HT-29 (cell line): ENCODE data around the gene APBB1IP. TPM values are rescaled to one million over a fixed set of nuclear protein-coding genes. Genes with fewer than 3 reads are reported as not detected.
"Not testable (repeated sequence)": the region's sequence is repeated elsewhere in the genome, so short reads cannot be mapped to it uniquely, and the experiment has no call there.

Experiments used
- DNase-seq: peaks from one replicate; pipeline ENCODE4 v3.0.0-alpha.2; 2015; ENCODE audit warnings: low spot score
- total RNA-seq: library from RNA; depleted of rRNA; stranded (reverse); fragments of >200 nt; shearing (Covaris generic); gene quantifications from 2 replicates; pipeline ENCODE4 v1.2.3, GENCODE V29; 2014

APBB1IP gene
- total RNA-seq, 1 experiment from 2014 or later: not detected

DNA sequence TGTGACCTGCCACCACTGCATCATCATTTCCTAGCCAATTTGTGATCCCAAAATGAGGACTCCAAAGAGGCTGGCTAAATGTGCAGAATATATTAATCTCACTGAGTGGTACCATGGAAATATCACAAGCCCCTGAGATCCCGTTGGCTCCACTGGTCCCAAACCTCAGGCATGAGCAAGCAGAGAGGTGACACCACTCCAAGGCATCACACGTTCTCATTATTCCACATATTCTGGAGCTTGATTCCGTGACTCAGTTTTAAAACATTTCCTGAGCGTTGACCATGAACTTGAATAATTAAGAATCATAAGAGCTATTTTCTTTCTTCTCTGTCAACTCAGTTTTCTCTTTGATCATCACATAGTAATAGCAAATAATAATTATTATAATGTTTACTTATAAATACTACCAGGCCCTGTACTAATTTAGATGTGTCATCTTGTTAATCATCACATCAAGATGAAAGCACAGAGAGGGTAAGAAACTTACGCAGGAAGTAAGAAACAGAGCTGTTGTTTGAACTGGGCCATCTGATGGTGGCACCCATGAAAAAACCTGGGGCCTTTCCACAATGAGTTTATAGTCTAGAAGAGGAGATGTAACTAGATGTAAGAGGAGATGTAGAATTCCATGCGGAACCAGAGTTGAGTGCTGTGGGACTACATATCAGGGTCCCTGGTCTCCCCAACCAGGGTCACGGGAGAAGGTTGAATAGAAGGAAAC lies 3.5 kb downstream of the APBB1IP start:
- no peak for DNase-seq

DNA sequence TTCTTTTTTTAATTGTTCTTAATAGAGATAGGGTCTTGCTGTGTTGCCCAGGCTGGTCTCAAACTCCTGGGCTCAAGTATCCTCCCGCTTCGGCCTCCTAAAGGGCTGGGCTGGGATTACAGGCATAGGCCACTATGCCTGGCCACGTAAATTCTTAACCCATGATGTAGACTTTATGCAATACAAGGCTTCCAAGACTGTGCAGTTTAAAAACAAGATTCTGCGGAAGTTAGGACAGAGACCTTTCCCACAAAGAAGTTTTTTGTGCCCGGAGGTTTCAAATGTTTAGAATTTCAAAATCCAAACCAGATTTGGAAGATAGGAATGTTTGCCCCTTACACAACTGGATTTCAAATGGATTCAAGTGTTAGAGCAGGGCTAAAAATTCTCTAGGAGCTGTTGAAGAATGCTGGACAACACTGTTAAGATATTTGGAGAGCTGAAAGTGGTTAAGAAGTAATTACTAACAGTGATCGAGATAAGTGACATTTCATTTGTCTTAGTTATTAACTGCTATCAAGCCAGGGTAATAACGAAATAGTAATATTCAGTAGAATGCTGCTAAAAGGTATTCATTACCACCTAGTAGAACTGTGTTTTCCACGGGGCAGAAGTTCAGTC lies 7.4 kb downstream of the APBB1IP start:
- DNase-seq: no peak

DNA sequence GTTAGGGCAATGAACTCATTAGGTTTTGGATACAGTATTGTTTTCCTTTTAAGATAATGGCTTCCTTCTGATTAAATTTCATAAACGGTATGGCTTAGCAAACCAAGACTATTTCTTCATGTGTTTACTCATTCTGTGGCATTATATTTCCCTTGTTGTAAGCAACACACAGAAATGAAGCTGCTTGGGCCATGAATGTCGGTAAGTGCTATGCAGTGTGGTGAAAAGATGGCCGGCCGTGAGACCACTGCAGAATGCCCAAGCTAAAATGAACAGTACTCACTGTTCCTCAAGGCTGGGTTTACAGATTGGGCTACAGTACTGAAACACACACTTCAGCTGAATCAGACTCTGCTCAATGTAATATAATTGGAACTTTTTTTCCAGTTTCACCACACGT lies 8.1 kb downstream of the APBB1IP start:
- DNase-seq: no peak

DNA sequence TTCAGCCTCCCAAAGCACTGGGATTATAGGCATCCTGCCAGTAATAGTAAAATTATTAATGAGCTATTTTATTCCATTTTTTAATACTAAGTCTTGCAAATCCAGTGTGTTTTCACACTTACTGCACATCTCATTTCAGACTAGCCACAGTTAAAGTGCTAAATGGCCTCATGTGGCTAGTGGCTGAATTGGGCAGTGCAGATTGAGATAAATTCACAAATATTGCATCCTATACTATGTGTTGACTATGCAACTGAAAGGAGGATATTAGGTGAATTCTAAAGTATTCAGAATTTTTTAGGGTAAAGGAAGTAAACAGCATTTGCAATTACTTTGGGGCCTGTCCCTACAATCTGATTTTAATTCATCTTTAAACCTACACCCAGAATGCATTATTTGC lies 10.2 kb downstream of the APBB1IP start:
- no peak for DNase-seq

DNA sequence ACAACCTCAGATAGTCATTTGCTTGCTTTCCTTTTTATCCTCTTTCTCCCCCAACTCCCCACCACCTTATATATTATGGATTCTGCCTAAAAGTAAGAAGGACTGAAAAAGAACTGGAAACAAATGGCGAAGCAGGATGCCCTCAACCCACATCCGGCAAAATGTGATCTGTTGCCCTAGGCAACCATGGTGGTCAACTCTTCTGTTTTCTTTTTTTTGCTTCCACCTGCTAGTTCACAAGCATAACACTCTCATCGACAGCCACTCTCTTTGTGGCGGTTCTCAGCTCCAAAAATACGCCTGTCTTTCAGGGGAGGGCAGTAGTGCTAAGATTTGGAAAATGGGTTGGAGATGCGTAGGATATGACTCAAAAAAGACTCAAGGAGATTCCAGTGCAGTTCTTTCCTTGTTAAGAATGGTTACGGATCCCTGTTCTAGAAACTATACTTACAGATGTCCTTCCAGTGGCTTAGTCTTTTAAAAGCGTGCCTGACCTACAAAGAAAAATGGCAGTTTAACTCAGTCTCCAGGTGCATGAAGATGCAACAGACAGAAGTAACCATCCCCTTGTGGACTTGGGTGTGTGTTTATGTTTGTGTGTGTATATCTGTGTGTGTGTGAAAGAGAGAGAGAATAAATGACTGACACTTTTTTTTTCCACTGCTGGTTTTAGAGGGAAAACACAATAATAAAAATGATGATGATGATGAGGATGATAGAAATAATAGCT lies 10.7 kb downstream of the APBB1IP start:
- no peak for DNase-seq

DNA sequence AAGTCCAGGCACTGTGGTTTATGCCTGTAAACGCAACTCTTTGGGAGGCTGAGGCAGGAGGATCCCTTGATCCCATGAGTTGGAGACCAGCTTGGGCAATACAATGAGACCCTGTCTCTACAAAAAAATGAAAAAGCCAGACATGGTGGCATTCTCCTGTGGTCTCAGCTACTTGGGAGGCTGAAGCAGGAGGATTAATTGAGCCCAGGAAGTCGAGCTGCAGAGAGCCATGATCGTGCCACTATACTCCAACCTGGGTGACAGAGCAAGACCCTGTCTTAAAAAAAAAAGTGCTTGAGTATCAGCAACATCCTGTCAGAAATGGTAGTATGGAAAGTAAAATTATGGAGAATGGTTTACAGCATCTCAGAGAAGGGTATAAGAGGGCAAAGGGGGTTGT lies 11.6 kb downstream of the APBB1IP start:
- DNase-seq: no peak

DNA sequence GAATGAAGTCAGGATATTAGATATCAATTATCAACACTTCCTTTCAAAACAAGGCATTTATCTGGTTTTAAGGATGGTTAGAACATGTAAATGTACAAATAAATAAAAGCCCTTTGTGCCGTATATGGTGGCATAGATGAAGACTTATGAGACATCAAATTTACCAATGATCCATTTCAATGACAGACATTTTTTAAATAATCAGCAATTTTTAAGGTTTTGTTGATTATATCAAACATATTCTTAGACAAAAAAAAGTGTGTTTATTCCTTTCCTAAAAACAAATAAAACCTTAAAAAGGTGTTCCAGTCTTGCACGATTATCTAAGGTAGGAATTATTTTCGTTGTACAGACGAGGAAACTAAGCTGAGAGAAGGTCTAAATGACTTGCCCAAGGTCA lies 13.8 kb downstream of the APBB1IP start:
- no peak for DNase-seq

DNA sequence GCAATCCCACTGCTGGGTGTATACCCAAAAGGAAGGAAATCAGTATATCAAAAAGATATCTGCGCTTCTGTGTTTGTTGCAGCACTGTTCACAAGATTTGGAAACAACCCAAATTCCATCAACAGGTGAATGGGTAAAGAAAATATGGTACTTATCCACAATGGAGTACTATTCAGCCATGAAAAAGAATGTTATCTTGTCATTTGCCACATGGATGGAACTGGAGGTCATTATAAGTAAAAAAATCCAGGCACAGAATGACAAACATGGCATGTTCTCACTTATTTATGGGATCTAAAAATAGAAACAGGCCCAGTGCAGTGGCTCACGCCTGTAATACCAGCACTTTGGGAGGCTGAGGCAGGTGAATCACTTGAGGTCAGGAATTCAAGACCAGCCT lies 15.7 kb downstream of the APBB1IP start:
- no peak for DNase-seq

DNA sequence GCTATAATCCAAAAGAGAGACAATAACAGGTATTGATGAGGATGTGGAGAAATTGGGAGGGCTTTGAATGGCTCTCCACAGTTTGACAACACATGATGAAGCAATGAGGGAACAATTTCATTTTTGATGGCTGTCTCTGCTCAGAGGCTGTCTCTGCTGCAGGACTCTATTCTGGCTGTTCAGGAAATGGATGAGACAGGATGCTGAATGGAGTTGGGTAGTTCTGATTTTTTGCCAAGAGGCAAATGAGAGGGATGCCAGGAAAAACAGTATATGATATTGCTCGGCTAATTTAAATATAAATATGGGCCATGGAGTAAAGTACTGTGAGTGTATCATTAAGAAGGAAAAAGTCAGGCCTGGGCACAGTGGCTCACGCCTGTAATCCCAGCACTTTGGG lies 16.8 kb downstream of the APBB1IP start:
- DNase-seq: no peak

DNA sequence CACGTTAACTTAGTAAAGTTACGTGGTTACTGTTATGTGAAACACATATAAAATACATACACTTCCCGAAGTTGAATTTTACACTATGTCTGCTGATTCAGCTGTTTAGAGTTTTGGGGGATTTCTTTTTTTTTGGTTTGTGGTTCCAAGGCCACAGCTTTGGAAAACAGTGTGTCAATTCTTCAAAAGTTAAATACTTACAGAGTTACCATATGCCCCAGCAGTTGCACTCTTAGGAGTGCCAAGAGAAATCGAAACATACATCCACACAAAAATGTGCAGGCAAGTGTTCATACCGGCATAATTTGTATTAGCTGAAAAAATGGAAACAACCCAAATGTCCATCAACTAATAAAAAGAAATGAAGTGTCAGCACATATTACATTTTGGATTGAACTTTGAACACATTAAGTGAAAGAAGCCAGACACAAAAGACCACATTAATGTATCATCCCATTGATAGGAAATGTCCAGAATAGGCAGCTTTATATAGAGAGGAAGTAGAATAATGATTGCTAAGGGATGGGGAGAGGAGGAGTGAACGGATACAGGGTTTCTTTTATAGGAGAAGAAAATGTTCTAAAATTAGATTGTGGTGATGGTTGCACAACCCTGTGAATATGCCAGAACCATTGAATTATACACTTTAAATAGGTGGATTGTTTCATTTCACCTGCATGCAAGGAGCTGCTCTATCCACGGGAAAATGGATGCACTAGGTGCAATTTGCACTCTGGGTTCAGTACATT lies 17.6 kb downstream of the APBB1IP start:
- DNase-seq: no peak

DNA sequence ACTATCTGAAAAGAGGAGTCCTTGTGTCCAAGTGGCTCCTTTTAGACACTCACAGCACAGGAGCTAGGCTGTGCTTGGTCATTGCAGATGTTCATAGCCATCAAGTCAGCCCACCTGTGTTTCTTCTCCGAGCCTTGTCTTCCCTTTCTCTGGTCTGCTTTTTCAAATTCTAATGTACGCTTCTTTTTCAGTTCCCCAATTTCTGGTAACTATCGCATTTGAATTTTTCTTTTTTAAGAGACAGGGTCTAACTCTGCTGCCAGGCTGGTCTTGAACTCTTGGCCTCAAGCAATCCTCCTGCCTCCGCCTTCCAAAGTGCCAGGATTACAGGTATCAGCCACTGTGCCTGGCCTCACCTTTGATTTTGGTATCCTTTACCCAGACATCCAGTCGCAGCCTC lies 18.9 kb downstream of the APBB1IP start:
- DNase-seq: no peak

DNA sequence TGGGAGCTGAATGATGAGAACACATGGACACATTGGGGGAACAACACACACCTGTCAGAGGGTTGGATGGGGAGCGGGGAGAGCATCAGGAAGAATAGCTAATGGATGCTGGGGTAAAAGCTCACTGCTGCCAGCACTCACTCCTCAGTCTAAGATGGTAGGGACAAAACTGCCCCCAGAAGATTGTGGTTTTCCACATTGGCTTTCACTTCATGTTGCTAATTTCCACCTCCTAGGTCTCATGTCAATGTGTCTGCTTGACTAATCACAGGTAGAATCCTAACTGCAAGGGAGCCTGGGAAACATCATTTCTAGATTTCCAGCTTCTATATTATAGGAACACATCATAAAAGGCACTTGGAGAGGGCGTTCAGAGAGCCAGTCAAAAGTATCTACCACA lies 22.6 kb downstream of the APBB1IP start:
- no peak for DNase-seq

DNA sequence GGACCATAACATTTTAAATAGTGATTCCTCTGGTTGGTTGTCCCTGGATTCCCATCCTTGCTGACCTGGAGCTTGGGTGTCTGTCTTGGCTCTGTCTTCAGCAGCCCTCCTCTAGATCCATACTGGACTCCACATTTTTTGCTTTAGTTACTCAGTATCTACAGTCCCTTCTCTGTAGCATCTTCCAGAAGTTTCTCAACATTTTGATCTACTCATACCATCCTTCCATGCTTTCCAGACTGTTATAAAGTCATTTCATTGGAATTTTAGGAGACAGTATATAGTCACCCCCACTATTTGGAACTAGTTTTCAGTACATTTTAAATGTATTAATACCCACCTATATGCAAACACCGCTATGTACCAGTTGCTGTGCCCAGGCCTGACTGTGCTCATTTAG lies 25.8 kb downstream of the APBB1IP start:
- no peak for DNase-seq

DNA sequence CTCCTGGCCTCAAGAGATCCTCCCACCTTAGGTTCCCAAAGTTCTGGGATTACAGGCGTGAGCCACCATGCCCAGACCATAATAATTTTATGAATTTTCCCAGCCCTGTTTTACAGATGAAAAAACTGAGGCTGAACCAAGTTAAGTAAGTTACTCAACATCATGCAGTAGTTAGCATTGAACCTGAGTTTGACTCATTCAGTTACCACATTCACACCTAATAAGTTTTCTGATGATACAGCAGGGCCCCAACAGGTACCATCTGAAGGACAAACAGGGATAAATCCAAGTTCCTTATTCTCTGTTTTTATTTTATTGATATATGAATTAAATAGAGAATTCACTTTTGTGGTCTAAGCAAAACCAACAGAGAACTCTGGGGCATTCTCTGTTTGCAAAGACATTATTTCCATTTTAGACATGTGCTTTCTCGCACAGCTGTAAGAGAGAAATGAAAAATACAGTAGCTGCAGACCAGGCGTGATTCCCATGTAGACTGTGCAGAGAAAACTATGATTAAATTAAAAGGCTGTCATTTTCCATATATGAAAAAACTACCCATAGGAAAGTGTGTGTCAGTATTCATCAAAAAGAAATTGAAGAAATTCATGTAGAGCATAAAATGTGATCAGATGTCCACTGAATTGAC lies 26.6 kb downstream of the APBB1IP start:
- no peak for DNase-seq

DNA sequence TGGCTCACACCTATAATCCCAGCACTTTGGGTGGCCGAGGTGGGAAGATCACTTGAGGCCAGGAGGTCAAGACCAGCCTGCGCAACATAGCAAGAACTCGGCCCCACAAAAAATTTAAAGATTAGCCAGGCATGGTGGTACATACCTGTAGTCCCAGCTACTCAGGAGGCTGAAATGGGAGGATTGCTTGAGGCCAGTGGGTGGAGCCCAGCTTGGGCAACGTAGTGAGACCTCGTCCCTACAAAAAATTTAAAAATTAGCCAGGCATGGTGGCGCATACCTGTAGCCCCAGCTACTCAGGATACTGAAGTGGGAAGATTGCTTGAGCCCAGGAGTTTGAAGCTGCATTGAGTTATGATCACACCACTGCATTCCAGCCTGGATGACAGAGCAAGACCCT lies 28.4 kb downstream of the APBB1IP start:
- DNase-seq: not testable (repeated sequence)

DNA sequence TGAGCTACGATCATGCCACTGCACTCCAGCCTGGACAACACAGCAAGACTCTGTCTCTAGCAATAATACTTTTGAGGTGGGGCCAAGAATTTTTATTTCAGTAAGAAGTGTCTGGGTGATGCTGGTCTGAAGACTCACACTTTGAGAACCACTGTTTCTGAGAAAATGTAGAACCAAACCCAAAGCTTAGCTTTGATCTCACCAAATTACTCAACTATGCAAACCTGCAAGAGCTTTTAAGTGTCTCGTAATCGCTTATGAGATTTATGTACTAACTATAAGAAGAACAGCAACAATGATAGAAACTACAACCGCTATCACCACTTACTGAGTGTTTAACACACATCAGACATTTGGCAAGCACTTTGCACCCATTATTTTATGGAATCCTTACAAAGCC lies 29.5 kb downstream of the APBB1IP start:
- no peak for DNase-seq

DNA sequence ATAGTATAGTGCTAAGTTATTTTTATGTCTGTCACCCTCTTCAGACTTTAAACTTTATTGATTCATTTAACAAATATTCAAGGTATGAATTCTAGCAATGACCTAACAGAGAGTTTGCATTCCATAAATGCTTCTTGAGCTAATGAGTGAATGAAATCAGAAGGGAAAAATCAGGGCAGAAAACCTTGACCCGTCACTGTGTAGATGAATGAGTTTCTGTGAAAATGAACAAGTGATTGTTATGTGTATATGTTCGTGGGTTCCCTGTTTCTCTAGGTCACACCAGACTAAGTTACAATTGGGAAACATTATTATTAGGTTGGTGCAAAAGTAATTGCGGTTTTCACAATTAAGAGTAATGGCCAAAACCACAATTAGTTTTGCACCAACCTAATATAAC lies 30.1 kb downstream of the APBB1IP start:
- DNase-seq: no peak

DNA sequence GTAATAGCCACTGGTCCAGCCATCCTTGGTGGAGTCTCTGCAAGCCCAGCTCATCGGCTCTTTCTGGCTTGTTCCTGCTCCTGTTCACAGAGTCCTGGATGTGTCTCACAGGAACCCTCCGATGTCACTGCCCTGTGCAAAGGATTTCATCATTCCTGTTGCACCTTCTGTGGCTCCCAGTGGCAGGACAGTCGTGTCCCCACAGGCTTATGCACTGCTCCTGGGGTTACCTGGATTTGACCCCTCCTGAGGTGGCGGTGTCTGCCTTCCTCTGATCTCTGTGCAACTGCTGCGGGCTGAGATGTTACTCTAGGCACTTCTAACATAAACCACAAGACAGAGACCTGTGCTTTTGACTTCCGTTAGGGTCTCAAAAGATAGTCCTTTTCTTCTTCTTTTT lies 30.6 kb downstream of the APBB1IP start:
- no peak for DNase-seq

DNA sequence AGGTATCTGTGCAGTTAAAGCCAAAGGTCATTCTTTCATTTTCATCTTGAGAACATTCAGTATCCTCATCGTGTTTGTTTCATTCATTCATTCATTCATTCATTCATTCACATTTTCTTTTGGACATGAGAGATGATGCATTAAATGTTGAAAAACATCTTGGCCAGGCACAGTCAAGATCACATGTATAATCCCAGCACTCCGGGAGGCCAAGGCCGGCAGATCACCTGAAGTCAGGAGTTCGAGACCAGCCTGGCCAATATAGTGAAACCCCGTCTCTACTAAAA lies 34.3 kb downstream of the APBB1IP start:
- no peak for DNase-seq

DNA sequence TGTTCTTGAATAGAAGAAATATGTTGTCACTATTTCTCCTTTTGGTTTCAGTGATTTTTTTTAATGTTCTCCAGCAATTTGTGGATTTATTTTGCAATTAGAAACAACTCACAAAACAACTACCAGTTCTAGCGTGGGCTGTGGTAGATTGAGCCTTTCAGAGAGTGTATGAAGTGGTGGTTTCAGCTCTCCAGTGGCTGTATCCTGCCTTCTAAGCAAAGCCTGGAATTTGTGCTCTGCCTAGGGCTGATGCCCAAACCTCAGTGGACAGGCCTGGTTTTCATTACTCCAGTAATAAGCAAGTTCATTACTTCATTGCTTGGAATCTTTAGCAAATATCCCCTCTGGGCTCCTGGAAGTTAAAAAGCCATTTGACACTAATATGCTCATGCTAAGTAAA lies 35.9 kb downstream of the APBB1IP start:
- no peak for DNase-seq

DNA sequence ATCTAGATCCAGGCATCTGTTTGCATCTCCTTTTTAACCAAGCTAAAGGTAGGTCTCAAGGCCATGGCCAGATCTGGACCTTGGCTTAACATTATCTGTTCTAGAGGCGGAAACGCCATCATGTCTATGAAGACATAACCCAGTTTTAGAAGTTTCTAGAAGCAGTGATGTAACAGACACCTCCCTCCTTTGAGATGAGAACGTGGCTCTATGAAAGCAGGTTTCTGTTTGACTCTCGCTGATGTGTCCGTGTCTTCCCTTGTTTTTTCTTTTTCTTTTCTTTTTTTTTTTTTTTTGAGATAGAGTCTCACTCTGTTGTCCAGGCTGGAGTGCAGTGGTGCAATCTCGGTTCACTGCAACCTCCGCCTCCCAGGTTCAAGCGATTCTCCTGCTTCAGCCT lies 36.7 kb downstream of the APBB1IP start:
- DNase-seq: not testable (repeated sequence)

DNA sequence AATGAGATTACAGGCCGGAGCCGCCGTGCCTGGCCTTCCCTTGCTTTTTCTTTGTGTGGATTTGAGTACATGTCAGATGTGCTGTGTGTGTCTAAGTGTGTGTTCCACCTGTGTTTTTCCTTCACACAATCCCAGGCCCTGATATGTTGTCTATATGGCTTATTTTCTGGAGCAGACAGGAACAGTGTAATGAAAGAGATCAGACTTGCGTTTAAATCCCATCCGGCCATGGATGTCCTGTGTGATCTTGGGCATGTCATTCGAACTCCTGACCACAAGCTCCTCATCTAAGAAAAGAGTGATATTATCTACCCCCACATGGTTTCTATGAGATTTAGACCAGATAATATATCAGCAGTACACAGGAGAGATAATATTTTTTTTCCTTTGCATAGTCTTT lies 37.2 kb downstream of the APBB1IP start:
- no peak for DNase-seq
